Activated CD8-positive, alpha-beta memory T cell treated with anti-CD3 and anti-CD28 coated beads, Interleukin-2, amount 50 U/mL, for 4 hours (primary cell): Measurements from ENCODE around the gene CPT1B.

Experiments
- DNase-seq: peaks from one replicate; pipeline ENCODE4 v3.0.0-alpha.2; 2020

The CPT1B gene

DNA sequence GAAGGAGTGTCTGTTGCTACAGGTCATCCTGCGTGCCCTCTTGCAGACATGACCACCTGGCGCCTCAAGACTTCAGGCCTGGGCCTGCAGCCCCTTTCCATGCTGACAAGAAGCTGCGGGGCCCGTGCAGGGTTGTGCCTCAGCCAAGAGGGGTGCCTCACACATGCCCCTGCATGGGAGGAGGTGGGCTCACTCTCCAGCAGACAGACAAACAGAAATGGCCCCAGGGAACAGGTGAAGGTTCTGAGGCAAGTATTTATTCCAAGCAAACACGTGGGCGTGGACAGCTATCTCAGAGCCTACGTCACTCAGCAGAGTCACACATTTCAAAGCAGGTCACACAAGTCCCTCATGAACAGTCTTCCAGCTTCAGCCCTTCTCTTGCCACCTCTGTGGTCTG, 9.6 kb downstream of the CPT1B start:
- no peak for DNase-seq

DNA sequence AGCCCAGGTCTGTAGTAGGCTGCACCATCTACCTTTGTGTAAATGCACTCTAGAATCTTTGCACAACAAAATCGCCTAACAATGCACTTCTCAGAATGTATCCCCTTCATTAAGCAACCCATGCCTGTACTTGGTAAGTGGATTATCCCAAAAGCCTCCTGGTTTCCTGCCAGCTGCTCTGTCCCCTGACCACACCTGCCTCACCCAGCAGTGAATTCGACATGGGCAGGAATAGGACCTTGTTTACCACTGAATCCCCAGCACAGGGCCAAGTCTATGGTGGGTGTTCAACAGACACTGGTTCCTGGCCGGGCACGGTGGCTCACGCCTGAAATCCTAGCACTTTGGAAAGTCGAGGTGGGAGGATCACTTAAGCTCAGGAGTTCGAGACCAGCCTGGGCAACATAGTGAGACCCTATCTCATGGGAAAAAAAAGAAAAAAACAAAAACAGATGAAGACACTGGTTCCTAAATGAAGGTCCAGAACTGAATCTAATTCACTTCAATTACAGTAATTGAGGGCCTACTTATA, 10.4 kb downstream of the CPT1B start:
- DNase-seq, result no peak

GRCh38 chr22:50564289-50564688, 13.9 kb downstream of the CPT1B start:
- DNase-seq, result no peak

- DNase-seq, result no peak
Measured at GRCh38 chr22:50563413-50564160, 14.6 kb downstream of the CPT1B start.

DNA sequence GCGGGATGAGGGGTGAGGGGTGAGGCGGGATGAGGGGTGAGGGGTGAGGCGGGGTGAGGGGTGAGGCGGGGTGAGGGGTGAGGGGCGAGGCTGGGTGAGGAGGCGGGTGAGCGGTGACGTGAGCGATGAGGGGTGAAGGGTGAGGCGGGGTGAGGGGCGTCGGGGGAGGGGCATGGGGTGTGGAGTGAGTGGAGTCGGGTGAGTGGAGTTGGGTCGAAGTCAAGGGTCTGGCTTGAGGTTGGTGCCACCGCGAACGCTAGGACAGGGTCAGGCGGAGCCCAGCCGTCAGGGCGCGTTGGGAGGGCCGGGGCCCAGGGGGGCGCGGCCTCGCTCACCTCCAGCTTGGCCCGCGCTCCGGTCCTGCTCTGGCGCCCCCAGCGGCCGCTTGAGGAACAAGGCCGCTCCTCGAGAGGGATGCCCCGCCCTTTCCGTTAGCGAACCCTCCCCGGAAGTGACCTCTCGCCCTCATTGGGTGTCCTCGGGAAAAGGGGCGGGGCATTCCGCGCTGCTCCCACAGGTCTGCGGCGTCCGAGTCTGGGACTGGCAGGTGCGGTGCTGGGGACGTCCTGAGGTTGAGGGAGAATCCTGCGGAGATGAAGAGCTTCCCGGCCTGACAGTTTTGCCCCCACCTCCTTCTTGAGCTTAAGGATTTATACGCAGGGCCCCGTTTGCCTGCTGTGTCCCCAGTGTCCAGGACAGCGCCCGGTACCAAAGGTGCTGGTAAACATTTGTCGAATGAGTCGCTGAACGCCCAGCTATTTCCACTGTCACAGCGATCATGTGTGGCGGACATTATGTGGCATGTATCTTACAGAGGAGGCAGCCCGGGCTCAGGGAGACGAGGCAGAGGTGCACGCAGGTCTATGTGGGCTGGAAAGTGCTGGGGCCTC, 15.5 kb downstream of the CPT1B start, which contains the start of gene SYCE3:
SYCE3 (minus strand) TSS at position 397 of the 890 bp plus-strand sequence. CDS start 6,514 bp downstream, outside the sequence.
- DNase-seq, result peak; percentile 97

DNA sequence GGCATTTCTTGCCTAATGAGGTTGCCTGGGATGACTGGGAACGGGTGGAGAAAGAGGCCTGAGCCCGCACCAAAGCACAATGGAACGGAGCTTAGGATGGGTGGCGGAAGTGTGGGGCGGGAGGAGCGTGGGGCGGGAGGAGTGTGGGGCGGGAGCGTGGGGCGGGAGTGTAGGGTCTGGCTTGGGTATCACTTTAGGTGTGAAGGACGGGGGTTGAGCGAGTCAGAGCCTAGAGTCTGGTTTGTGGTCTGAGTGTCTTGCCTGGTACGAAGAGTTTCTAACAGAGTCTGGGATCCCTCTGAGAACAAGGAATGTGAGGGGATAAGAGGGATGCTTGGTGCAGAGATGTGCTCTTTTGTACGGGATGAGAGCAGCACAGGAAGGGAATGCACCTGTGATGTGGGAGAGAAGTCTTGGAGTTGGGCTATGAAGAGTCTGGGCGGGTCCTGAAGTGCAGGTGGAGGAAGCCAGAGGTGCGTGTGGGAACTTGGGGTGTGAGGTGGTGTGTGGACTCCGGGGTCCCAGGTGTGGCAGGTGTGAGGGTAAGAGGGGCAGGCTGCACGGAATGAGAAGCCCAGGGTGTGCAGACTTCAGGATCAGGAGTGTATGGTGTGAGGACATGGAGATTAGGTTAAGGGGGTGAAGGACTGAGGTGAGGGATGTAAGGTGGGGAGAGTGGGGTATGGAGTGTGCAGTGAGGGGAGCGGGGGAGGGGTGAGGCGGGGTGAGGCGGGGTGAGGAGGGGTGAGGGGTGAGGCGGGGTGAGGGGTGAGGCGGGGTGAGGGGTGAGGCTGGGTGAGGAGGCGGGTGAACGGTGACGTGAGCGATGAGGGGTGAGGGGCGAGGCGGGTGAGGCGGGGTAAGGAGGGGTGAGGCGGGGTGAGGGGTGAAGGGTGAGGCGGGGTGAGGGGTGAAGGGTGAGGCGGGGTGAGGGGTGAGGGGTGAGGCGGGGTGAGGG, 16.5 kb downstream of the CPT1B start:
- no peak for DNase-seq

GRCh38 chr22:50560034-50560433, 18.2 kb downstream of the CPT1B start:
- no peak for DNase-seq

GRCh38 chr22:50556703-50557102, 21.5 kb downstream of the CPT1B start:
- no peak for DNase-seq

- no peak for DNase-seq
Measured at GRCh38 chr22:50553310-50553709, 24.9 kb downstream of the CPT1B start.

DNA sequence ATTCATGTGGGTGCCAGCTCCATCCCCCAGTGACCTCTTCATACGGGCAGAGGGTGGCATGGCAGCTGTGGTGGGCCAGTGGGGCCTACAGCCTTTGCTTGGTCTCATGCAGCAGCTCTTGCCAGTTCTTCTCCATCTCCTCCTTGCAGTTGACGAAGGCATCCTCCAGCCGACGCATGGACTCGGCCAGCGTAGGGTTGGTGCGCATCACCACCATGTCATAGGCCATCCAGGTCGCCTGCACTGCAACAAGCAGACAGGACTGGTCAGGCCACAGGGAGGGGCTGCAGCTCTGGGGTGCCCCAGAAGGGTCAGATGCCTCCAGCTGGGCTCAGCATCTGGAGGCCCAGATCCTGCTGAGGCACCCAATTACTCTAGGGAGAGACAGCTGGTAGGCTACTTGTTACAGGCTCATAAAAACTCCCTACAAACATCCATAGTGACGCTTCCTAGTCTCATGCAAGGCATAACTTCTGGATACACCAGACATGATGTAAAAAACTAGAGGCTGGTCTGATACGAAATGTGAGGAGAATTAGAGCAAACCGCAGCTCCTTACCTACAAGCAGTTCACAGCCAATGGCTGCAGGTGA, 27.0 kb downstream of the CPT1B start:
- no peak for DNase-seq

DNA sequence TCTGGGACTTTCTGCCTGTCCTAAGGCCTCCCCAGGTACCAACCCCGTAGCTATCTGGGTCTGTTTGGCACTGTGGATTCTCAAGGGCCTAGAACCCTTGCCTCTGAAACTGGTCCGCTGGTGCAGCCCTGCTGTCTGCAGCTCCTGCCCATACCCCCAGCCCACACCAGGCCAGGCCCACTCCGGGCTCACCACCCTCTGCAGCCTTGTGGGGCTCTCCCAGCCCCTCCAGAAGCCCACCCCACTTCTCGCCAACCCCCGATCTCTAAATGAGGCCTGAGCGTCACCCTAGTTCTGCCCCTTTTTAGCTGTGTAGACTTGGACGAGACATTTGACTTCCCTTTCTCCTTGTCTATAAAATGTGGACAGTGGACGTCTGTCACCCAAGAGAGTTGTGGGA, 27.8 kb downstream of the CPT1B start:
- DNase-seq, result no peak

DNA sequence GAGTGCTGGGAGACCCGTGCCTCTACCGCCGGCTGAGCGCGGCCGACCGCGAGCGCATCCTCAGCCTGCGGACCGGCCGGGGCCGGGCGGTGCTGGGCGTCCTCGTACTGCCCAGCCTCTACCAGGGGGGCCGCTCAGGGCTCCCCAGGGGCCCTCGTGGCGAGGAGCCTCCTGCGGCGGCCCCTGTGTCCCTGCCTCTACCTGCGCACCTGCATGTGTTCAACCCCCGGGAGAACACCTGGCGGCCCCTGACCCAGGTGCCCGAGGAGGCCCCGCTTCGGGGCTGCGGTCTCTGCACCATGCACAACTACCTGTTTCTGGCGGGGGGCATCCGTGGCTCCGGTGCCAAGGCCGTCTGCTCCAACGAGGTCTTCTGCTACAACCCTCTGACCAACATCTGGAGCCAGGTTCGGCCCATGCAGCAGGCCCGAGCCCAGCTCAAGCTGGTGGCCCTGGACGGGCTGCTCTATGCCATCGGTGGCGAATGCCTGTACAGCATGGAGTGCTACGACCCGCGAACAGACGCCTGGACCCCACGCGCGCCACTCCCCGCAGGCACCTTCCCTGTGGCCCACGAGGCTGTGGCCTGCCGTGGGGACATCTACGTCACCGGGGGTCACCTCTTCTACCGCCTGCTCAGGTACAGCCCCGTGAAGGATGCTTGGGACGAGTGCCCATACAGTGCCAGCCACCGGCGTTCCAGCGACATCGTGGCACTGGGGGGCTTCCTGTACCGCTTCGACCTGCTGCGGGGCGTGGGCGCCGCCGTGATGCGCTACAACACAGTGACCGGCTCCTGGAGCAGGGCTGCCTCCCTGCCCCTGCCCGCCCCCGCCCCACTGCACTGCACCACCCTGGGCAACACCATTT, 29.1 kb downstream of the CPT1B start:
- no peak for DNase-seq

GRCh38 chr22:50548040-50548920, 29.9 kb downstream of the CPT1B start:
- peak; percentile 61 for DNase-seq

DNA sequence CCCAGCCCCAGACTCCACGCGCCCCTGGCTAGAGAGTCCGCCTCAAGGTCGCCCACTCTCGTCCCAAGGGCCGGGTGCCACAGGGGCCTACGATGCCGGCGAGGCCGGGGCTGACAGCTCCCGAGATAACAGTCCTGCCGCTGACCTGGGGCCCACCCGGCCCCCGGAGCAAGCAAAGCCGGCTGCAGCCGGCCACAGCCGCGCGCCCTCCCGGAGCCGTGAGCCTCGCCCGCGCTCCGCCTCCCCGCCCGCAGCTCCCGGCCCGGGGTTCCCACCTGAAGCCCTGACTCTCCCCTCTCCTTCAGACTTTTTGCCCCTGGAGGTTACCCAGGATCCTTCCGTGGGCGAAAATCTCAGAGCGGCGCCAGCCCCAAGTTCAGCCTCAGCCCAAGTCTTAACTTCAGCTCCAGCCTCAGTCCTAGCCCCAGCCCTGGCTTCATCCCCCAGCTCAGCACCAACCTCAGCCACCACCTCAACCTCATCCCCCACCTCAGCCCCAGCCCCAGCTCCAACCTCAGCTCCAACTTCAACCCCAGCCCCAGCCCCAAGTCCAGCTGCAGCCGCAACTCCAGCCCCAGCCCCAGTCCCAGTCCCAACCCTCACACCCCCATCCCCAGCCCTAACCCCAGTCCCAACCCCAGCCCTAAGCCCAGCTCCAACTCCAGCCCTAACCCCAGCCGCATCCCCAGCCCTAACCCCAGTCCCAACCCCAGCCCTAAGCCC, 30.8 kb downstream of the CPT1B start:
- no peak for DNase-seq

DNA sequence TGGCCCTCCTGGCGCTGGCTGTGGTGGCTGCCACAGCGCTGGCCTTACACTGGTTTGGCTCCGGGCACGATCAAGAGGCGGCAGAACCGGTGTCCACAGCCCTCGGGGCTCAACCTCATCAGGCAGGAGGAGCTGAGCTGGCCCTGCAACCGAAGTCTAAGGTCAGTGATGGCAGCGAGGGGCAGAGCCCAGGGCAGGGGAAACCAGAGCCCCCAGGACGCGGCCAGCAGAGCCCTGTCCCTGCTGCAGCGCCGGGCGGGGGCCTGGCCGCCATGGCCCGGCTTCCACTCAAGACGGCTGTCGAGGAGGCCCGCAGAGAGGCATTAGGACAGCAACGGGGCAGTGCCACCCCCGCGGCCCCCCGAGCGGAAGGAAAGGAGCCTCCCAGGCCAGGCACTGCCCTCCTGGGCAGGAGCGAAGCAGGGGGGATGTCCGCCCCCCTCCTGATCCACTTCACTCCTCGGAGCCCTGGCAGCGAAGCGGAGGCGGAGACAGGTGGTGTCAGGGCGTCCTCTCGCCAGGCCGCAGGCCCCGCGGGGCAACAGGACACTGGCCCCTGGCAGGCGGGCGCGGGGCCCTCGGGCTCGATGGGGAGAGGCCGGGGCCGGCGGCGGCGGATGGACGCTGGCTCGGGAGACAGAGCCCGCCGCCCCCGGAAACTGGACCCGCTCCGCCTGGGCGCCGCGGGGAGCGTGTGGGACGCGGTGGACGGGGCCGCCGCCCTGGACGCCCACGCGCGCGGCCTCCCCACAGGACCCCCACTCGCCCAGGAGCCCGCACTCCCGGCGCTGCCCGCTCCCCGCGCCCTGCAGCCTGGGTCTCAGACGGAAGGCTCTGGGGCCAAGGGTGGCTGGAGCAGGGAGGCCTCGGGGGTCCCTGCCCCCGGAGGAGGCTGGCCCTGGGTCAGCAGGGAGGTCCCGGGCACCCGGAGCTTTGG, 31.6 kb downstream of the CPT1B start:
- DNase-seq, result no peak

- no peak for DNase-seq
Measured at GRCh38 chr22:50545522-50546325, 32.5 kb downstream of the CPT1B start, which contains the start of gene KLHDC7B. KLHDC7B (plus strand) TSS chr22:50545899; CDS start chr22:50546244, 345 bp downstream.

GRCh38 chr22:50544746-50545253, 33.4 kb downstream of the CPT1B start:
- DNase-seq, result no peak
